Stomach (tissue), 9 donors: ENCODE measurements around the gene PPP5C. TPM values are rescaled to one million over a fixed set of nuclear protein-coding genes. Genes with fewer than 3 reads are reported as not detected.

Experiments used
- DNase-seq, 2 donors: peaks; one replicate each; pipeline versions ENCODE4 v3.0.0 to v3.0.0-alpha.2; 2013 to 2019
- H3K27ac ChIP-seq, 5 donors: fragments of 200-600 bp in 4 of 5; sonication (generic) in 4 of 5; one replicate each; pipeline ENCODE4 v1.5.1; 2013 to 2019; ENCODE audit warnings: mild to moderate bottlenecking in 1 of 5, moderate library complexity in 1 of 5
- H3K27me3 ChIP-seq, 3 donors: fragments of 200-600 bp; sonication (generic); one replicate each; pipeline ENCODE4 v1.5.1; 2017 to 2019; ENCODE audit warnings: mixed run types in 1 of 3
- H3K36me3 ChIP-seq, 4 donors: fragments of 200-600 bp; sonication (generic); 1 replicate in 3 of 4; 2 replicates in 1 of 4; pipeline ENCODE4 v1.5.1; 2016 to 2019
- H3K4me1 ChIP-seq, 4 donors: fragments of 200-600 bp; sonication (generic); one replicate each; pipeline ENCODE4 v1.5.1; 2016 to 2019
- H3K4me3 ChIP-seq, 4 donors: fragments of 200-600 bp; sonication (generic) in 3 of 4; one replicate each; pipeline ENCODE4 v1.5.1; 2016 to 2019; ENCODE audit warnings: mild to moderate bottlenecking in 1 of 4
- H3K9me3 ChIP-seq, 4 donors: fragments of 200-600 bp; sonication (generic); one replicate each; pipeline ENCODE4 v1.5.1; 2016 to 2019
- EP300 ChIP-seq: sonication (generic); formaldehyde crosslinking; IDR thresholded peaks from one replicate; pipeline ENCODE4 v1.6.1; 2017; ENCODE audit warnings: antibody characterized with exemption
- POLR2A ChIP-seq, 4 donors: fragments of 450-650 bp; IDR thresholded peaks; one replicate each; pipeline ENCODE4 v1.6.1; 2016; ENCODE audit warnings: antibody characterized with exemption in 4 of 4, control low read depth in 2 of 4, mild to moderate bottlenecking in 1 of 4, moderate library complexity in 1 of 4
- POLR2AphosphoS5 ChIP-seq, 3 donors: sonication (generic); formaldehyde crosslinking; IDR thresholded peaks; one replicate each; pipeline ENCODE4 v1.6.1; 2016; ENCODE audit warnings: antibody characterized with exemption in 3 of 3
- WGBS, 5 donors: extraction: QIAGEN DNeasy Blood & Tissue Kit in 3 of 5; methylation state at CpG; one replicate each; pipeline versions ENCODE4 v1.1.5 to v1.1.7; 2013 to 2018; 5-methylcytosine and 5-hydroxymethylcytosine counted together
- intact Hi-C: fragments of 100-400 bp; cut with DNase I; formaldehyde crosslinking; loops from one replicate; pipeline ENCODE4 v1.15.1; 2023; ENCODE audit warnings: low total_unique reads
- polyA plus RNA-seq, 3 donors: library from polyadenylated mRNA; stranded (reverse); fragments of 200-250 nt; gene quantifications; one replicate each; pipeline ENCODE4 v1.2.3, GENCODE V29; 2013
- total RNA-seq, 5 donors: library from RNA; depleted of rRNA; stranded (reverse); fragments of >200 nt; gene quantifications; one replicate each; pipeline versions ENCODE4 v1.1.0 to v1.2.3, GENCODE V29; 2014 to 2016
- TF ChIP-seq, protein P1 (sequence below), 7 experiments: fragments of 450-650 bp in 4 of 7; fragments of 200-600 bp in 3 of 7; sonication (generic) in 3 of 7; IDR thresholded peaks; one replicate each; pipeline ENCODE4 v1.5.1; 2016 to 2019; ENCODE audit warnings: antibody characterized with exemption in 7 of 7, control low read depth in 2 of 7, mild to moderate bottlenecking in 1 of 7
- donor health status: healthy with polysubstance abuse.
- donor health status: Bipolar disorder and iron deficiency.
- donor health status: healthy.

The PPP5C gene
- total and polyA plus RNA-seq, 8 donors: 29.6 to 124 (median 63.4) TPM

DNA sequence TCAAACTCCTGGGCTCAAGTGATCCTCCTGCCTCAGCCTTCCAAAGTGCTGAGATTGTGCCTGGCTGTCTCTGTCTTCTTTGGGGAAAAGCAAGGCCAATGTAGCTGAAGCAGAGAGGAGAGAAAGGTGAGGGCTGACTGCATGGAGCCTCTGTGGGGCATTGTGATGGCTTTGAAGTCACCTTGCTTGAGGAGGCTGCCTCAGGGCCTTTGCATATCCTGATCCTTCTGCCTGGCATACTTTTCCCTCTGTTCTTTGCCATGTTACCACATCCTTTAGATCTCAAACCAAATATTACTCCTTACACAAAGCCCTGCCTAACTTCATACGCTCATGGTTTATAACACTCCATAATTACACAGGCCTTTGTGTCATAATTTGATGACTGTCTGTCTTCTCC lies 9.4 kb upstream of the PPP5C start:
- Histone ChIP-seq H3K27me3 (no peaks in the 10 kb centered on the region), H3K9me3 (no peaks in the 10 kb centered on the region), H3K4me1 (no peaks in the 10 kb centered on the region), H3K27ac (no peak overlapping the region), H3K4me3 (no peak overlapping the region), H3K36me3 (peaks cover 24 to 93% (median 77%) of the 10 kb centered on the region in 4 donors)
- WGBS, 5 donors: 83 to 97% (median 94%) methylated on average over 1 of the region's 1 CpG
- TF ChIP-seq, protein P1, sequence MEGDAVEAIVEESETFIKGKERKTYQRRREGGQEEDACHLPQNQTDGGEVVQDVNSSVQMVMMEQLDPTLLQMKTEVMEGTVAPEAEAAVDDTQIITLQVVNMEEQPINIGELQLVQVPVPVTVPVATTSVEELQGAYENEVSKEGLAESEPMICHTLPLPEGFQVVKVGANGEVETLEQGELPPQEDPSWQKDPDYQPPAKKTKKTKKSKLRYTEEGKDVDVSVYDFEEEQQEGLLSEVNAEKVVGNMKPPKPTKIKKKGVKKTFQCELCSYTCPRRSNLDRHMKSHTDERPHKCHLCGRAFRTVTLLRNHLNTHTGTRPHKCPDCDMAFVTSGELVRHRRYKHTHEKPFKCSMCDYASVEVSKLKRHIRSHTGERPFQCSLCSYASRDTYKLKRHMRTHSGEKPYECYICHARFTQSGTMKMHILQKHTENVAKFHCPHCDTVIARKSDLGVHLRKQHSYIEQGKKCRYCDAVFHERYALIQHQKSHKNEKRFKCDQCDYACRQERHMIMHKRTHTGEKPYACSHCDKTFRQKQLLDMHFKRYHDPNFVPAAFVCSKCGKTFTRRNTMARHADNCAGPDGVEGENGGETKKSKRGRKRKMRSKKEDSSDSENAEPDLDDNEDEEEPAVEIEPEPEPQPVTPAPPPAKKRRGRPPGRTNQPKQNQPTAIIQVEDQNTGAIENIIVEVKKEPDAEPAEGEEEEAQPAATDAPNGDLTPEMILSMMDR (IDR thresholded peaks at IDR 0.05): no peak
- TF ChIP-seq POLR2AphosphoS5 (IDR thresholded peaks at IDR 0.05): no peak
- no peak for TF ChIP-seq EP300
- no peak for TF ChIP-seq POLR2A (IDR thresholded peaks at IDR 0.05)
- DNase-seq: no peak
- intact Hi-C loops: no loop called here

DNA sequence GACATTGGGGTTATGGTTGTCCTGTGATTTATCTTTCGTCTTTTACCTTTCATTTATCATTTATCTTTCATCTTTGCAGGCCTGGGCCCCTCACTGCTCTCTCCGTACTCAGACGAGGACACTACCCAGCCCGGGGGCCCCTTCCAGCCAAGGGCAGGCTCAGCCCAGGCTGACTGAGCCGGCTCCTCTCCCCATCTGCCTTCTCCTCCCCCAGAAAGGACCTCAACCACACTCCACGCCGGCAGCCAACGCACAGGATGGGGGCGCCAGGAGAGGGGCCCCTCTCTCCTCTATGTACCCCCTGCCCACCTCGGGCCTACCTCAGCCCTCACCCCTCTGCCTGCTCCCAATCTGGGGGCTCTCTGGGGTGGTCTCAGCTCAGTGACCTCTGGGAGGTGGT lies 7.4 kb upstream of the PPP5C start:
- Histone ChIP-seq H3K9me3 (no peaks in the 10 kb centered on the region), H3K27ac (no peak overlapping the region), H3K4me3 (no peak overlapping the region), H3K36me3 (peaks cover 22 to 83% (median 69%) of the 10 kb centered on the region in 4 donors), H3K27me3 (no peaks in the 10 kb centered on the region), H3K4me1 (no peaks in the 10 kb centered on the region)
- 60 to 86% (median 79%) methylated on average over 9 to 10 of the region's 10 CpGs for WGBS, 5 donors
- no peak for DNase-seq
- intact Hi-C loops: no loop called here
- TF ChIP-seq POLR2A (IDR thresholded peaks at IDR 0.05) (no peak), POLR2AphosphoS5 (IDR thresholded peaks at IDR 0.05) (no peak), EP300 (no peak)
- TF ChIP-seq, protein P1 (IDR thresholded peaks at IDR 0.05): no peak

- Histone ChIP-seq H3K4me1 (no peaks in the 10 kb centered on the region), H3K27me3 (no peaks in the 10 kb centered on the region), H3K4me3 (no peak overlapping the region), H3K36me3 (peaks cover 22 to 76% (median 63%) of the 10 kb centered on the region in 4 donors), H3K9me3 (no peaks in the 10 kb centered on the region), H3K27ac (no peak overlapping the region)
- intact Hi-C loops: no loop called here
- WGBS, 5 donors: 95 to 98% (median 96%) methylated on average over 11 of the region's 11 CpGs
- no peak for DNase-seq
- TF ChIP-seq POLR2AphosphoS5 (IDR thresholded peaks at IDR 0.05): no peak
- TF ChIP-seq, protein P1 (IDR thresholded peaks at IDR 0.05): no peak
- no peak for TF ChIP-seq EP300
Measured at GRCh38 chr19:46340051-46340659, 6.7 kb upstream of the PPP5C start.

- no peak overlapping the region for H3K4me3 ChIP-seq
- DNase-seq: no peak
- H3K4me1 ChIP-seq: peaks cover 0 to 13% (median 8%) of the 10 kb centered on the region in 4 donors
- H3K36me3 ChIP-seq: peaks cover 12 to 58% (median 48%) of the 10 kb centered on the region in 4 donors
- TF ChIP-seq POLR2A (IDR thresholded peaks at IDR 0.05) (no peak), POLR2AphosphoS5 (IDR thresholded peaks at IDR 0.05) (no peak), EP300 (no peak)
- TF ChIP-seq, protein P1 (IDR thresholded peaks at IDR 0.05): no peak
- no peaks in the 10 kb centered on the region for H3K9me3 ChIP-seq
- intact Hi-C loops: no loop called here
- 62 to 69% (median 63%) methylated on average over 3 of the region's 3 CpGs for WGBS, 5 donors
- no peaks in the 10 kb centered on the region for H3K27me3 ChIP-seq
- H3K27ac ChIP-seq: no peak overlapping the region
Measured at GRCh38 chr19:46341937-46342336, 5.0 kb upstream of the PPP5C start.
